Thyroid gland (tissue), 4 donors: Measurements from ENCODE around the gene ITGA2B. TPM values are rescaled to one million over a fixed set of nuclear protein-coding genes. Genes with fewer than 3 reads are reported as not detected.
"Not testable (repeated sequence)": the region's sequence is repeated elsewhere in the genome, so short reads cannot be mapped to it uniquely, and the experiment has no call there.

Experiments
- DNase-seq, 2 donors: peaks; one replicate each; pipeline ENCODE4 v3.0.0-alpha.2; 2019
- H3K27ac ChIP-seq, 3 donors: fragments of 200-600 bp; sonication (generic); 1 replicate in 2 of 3; 2 replicates in 1 of 3; pipeline ENCODE4 v1.5.1; 2016 to 2019; ENCODE audit warnings: mild to moderate bottlenecking in 1 of 3, moderate library complexity in 1 of 3
- H3K27me3 ChIP-seq: fragments of 200-600 bp; sonication (generic); one replicate; pipeline ENCODE4 v1.5.1; 2019
- H3K36me3 ChIP-seq, 2 donors: fragments of 200-600 bp; sonication (generic); one replicate each; pipeline ENCODE4 v1.5.1; 2016 to 2019
- H3K4me1 ChIP-seq, 2 donors: fragments of 200-600 bp; sonication (generic); one replicate each; pipeline ENCODE4 v1.5.1; 2017 to 2019
- H3K4me3 ChIP-seq, 3 donors: fragments of 200-600 bp; sonication (generic); replicated peaks in 1 of 3; 1 replicate in 2 of 3; 2 replicates in 1 of 3; pipeline ENCODE4 v1.5.1; 2016; ENCODE audit warnings: mild to moderate bottlenecking in 1 of 3
- H3K9me3 ChIP-seq: fragments of 200-600 bp; sonication (generic); one replicate; pipeline ENCODE4 v1.5.1; 2017
- POLR2A ChIP-seq, 2 donors: fragments of 450-650 bp; IDR thresholded peaks; one replicate each; pipeline ENCODE4 v1.6.1; 2017; ENCODE audit warnings: antibody characterized with exemption in 2 of 2, mild to moderate bottlenecking in 2 of 2, moderate library complexity in 1 of 2
- WGBS, 2 donors: methylation state at CpG; one replicate each; pipeline ENCODE4 v1.1.5; 2017; 5-methylcytosine and 5-hydroxymethylcytosine counted together
- intact Hi-C: fragments of 100-400 bp; cut with DNase I; formaldehyde crosslinking; loops from one replicate; pipeline ENCODE4 v1.15.1; 2023
- total RNA-seq, 4 donors: library from RNA; depleted of rRNA; stranded (reverse); fragments of >200 nt; gene quantifications; one replicate each; pipeline ENCODE4 v1.2.3, GENCODE V29; 2016
- TF ChIP-seq, protein P1 (sequence below), 6 experiments: fragments of 200-600 bp in 3 of 6; fragments of 450-650 bp in 3 of 6; sonication (generic) in 3 of 6; IDR thresholded peaks; one replicate each; pipeline ENCODE4 v1.5.1; 2016 to 2019; ENCODE audit warnings: antibody characterized with exemption in 6 of 6, mild to moderate bottlenecking in 2 of 6, inconsistent platforms in 1 of 6, moderate library complexity in 1 of 6

ITGA2B gene
- total RNA-seq, 4 donors from 2014 or later: 2.0 to 4.6 (median 3.3) TPM

DNA sequence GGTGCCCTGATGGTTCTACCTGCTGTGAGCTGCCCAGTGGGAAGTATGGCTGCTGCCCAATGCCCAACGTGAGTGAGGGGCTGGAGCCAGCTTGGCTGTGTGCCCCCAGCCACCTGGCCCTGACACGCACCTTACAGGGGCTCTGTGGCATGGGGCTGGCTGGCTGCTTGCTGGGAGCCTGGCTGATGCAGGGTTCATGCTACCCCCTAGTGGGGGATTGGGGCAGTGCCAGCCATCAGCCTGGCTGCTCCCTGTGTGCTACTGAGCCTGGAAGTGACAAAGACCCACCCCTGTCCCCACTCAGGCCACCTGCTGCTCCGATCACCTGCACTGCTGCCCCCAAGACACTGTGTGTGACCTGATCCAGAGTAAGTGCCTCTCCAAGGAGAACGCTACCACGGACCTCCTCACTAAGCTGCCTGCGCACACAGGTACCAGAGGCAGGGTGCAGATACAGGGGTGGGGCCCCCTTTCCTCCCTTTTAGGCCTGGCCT is 38.7 kb downstream of the ITGA2B start:
- intact Hi-C loops: no loop called here
- no peak overlapping the region for H3K4me3 ChIP-seq
- H3K9me3 ChIP-seq: no peaks in the 10 kb centered on the region
- peaks cover 5 to 7% of the 10 kb centered on the region in 2 donors for H3K4me1 ChIP-seq
- TF ChIP-seq POLR2A (IDR thresholded peaks at IDR 0.05): no peak
- TF ChIP-seq, protein P1, sequence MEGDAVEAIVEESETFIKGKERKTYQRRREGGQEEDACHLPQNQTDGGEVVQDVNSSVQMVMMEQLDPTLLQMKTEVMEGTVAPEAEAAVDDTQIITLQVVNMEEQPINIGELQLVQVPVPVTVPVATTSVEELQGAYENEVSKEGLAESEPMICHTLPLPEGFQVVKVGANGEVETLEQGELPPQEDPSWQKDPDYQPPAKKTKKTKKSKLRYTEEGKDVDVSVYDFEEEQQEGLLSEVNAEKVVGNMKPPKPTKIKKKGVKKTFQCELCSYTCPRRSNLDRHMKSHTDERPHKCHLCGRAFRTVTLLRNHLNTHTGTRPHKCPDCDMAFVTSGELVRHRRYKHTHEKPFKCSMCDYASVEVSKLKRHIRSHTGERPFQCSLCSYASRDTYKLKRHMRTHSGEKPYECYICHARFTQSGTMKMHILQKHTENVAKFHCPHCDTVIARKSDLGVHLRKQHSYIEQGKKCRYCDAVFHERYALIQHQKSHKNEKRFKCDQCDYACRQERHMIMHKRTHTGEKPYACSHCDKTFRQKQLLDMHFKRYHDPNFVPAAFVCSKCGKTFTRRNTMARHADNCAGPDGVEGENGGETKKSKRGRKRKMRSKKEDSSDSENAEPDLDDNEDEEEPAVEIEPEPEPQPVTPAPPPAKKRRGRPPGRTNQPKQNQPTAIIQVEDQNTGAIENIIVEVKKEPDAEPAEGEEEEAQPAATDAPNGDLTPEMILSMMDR (IDR thresholded peaks at IDR 0.05): peak in 5 of 6 experiments; percentile 55 to 71 (median 68)
- peaks cover 27 to 30% of the 10 kb centered on the region in 2 donors for H3K36me3 ChIP-seq
- WGBS, 2 donors: 58 to 83% methylated on average over 2 to 5 of the region's 6 CpGs
- peak; percentile 68 to 71 for DNase-seq
- H3K27ac ChIP-seq: no peak overlapping the region
- no peaks in the 10 kb centered on the region for H3K27me3 ChIP-seq

DNA sequence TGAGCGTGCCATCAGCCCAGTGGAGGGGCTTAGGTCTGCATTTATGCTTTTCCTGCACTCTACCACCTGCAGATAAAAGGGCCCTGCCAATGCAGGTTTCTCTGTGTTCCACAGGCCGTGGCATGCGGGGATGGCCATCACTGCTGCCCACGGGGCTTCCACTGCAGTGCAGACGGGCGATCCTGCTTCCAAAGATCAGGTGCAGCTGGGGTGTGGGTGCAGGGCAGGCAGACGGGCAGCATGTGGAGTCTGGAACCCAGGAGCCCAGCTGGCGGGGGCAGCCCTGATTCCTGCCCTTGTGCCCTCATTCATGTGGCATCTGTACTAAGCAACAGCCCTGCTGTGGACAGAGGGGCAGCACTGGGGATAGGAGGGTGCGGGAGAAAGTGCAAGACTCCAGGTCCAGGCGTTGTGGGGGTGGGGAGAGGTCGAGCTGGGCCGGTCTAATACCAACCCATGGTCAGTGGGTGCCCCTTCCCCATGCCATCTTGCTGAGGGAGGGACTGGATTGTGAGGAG is 39.8 kb downstream of the ITGA2B start:
- no peak for TF ChIP-seq POLR2A (IDR thresholded peaks at IDR 0.05)
- TF ChIP-seq, protein P1 (IDR thresholded peaks at IDR 0.05): no peak
- intact Hi-C loops: loop anchor here (5.0 kb wide), 1 partner anchor 147 kb away; no protein-coding TSS in a partner anchor
- WGBS, 2 donors: 90 to 94% methylated on average over 9 to 12 of the region's 12 CpGs
- Histone ChIP-seq H3K4me3 (no peak overlapping the region), H3K27ac (no peak overlapping the region), H3K36me3 (peaks cover 27 to 30% of the 10 kb centered on the region in 2 donors), H3K4me1 (peaks cover 6 to 9% of the 10 kb centered on the region in 2 donors), H3K27me3 (no peaks in the 10 kb centered on the region), H3K9me3 (no peaks in the 10 kb centered on the region)
- no peak for DNase-seq

DNA sequence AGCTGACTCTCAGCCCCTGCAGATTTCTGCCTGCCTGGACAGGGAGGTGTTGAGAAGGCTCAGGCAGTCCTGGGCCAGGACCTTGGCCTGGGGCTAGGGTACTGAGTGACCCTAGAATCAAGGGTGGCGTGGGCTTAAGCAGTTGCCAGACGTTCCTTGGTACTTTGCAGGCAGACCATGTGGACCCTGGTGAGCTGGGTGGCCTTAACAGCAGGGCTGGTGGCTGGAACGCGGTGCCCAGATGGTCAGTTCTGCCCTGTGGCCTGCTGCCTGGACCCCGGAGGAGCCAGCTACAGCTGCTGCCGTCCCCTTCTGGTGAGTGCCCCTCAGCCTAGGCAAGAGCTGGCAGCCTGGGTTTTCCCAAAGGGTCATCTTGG is 40.5 kb downstream of the ITGA2B start:
- 90 to 94% methylated on average over 4 to 6 of the region's 6 CpGs for WGBS, 2 donors
- no peaks in the 10 kb centered on the region for H3K9me3 ChIP-seq
- H3K4me3 ChIP-seq: no peak overlapping the region
- intact Hi-C loops: loop anchor here (5.0 kb wide), 1 partner anchor 147 kb away; no protein-coding TSS in a partner anchor
- DNase-seq: no peak
- no peaks in the 10 kb centered on the region for H3K27me3 ChIP-seq
- H3K27ac ChIP-seq: no peak overlapping the region
- H3K4me1 ChIP-seq: peaks cover 6 to 14% of the 10 kb centered on the region in 2 donors
- peaks cover 27 to 30% of the 10 kb centered on the region in 2 donors for H3K36me3 ChIP-seq
- TF ChIP-seq POLR2A (IDR thresholded peaks at IDR 0.05): no peak
- TF ChIP-seq, protein P1 (IDR thresholded peaks at IDR 0.05): no peak

DNA sequence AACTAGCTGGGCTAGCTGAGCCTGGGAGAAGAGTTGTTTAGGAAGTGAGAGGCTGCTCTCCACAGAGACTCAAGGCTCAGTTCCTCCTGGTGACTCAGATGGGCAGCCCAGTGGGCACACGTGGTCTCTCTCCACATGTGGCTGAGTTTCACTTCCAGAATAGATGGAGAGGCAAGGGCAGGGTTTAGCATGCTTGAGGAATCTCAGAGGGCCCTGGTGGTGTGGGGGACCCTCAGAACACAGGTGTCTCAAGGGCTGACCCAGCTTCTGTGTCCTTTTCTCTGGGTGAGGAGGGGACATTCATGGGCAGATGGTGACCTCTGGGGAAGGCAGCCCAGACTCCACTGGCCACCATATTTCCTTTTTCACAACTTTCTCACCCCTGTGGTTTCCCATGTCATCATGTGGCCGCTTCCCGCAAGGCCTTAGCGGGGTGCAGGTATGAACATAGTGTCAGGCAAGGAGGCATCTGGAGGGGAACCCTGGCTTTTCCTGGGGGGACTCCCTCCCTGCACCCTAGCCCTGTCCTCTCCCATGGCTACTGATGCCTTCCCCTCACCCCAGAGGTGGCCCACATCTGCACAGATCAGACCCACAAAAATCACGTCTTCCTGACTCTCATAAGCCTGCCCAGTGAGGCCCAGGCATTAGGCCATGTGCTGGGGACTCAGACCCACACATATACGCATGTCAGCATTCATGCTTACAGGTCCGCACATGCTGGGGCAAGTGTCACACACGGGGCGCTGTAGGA is 41.0 kb downstream of the ITGA2B start:
- Histone ChIP-seq H3K27me3 (no peaks in the 10 kb centered on the region), H3K9me3 (no peaks in the 10 kb centered on the region), H3K4me3 (no peak overlapping the region), H3K27ac (no peak overlapping the region), H3K4me1 (peaks cover 6 to 14% of the 10 kb centered on the region in 2 donors), H3K36me3 (peaks cover 27 to 30% of the 10 kb centered on the region in 2 donors)
- intact Hi-C loops: loop anchor here (5.0 kb wide), 1 partner anchor 146 kb away; no protein-coding TSS in a partner anchor
- TF ChIP-seq, protein P1 (IDR thresholded peaks at IDR 0.05): no peak
- TF ChIP-seq POLR2A (IDR thresholded peaks at IDR 0.05): no peak
- no peak for DNase-seq
- 83 to 92% methylated on average over 8 to 9 of the region's 9 CpGs for WGBS, 2 donors

DNA sequence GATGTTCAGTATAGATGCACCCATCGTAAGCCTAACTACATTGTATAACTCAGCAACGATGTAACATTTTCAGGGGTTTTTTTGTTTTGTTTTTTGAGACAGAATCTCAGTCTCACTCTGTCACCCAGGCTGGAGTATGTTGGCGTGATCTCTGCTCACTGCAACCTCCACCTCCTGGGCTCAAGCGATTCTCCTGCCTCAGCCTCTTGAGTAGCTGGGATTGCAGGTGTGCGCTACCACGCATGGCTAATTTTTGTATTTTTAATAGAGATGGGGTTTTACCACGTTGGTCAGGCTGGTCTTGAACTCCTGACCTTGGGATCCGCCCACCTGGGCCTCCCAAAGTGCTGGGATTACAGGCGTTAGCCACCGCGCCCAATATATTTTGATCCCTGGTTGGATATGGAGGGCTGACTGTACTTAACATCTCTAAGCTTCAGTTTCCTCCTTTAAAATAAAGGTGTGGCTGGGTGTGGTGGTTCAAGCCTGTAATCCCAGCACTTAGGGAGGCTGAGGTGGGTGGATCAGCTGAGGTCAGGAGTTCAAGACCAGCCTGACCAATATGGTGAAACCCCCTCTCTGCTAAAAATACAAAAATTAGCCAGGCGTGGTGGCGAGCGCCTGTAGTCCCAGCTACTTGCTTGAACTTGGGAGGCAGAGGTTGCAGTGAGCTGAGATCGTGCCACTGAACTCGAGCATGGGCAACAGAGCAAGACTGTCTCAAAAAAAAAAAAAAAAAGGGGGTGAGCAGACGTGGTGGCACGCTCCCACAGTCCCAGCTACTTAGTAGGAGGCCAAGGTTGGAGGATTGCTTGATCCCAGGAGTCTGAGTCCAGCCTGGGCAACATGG is 42.0 kb downstream of the ITGA2B start:
- not testable (repeated sequence) for DNase-seq, H3K4me3 ChIP-seq, H3K27ac ChIP-seq, H3K9me3 ChIP-seq, H3K27me3 ChIP-seq
- intact Hi-C loops: loop anchor here (5.0 kb wide), 1 partner anchor 145 kb away; no protein-coding TSS in a partner anchor
- H3K36me3 ChIP-seq: peaks cover 21 to 27% of the 10 kb centered on the region in 2 donors
- WGBS, 2 donors: 70 to 75% methylated on average over 18 of the region's 18 CpGs
- H3K4me1 ChIP-seq: peaks cover 6 to 14% of the 10 kb centered on the region in 2 donors
